Stomach (tissue), 4 donors: ENCODE results near the gene NCEH1.

Experiments
- CTCF ChIP-seq, 7 experiments: fragments of 450-650 bp in 4 of 7; fragments of 200-600 bp in 3 of 7; sonication (generic) in 3 of 7; IDR thresholded peaks; one replicate each; pipeline ENCODE4 v1.5.1; 2016 to 2019; ENCODE audit warnings: antibody characterized with exemption in 7 of 7, control low read depth in 2 of 7, mild to moderate bottlenecking in 1 of 7
- POLR2A ChIP-seq, 4 donors: fragments of 450-650 bp; IDR thresholded peaks; one replicate each; pipeline ENCODE4 v1.6.1; 2016; ENCODE audit warnings: antibody characterized with exemption in 4 of 4, control low read depth in 2 of 4, mild to moderate bottlenecking in 1 of 4, moderate library complexity in 1 of 4
- POLR2AphosphoS5 ChIP-seq, 3 donors: sonication (generic); formaldehyde crosslinking; IDR thresholded peaks; one replicate each; pipeline ENCODE4 v1.6.1; 2016; ENCODE audit warnings: antibody characterized with exemption in 3 of 3

- TF ChIP-seq CTCF (IDR thresholded peaks at IDR 0.05), result no peak
- TF ChIP-seq POLR2A (IDR thresholded peaks at IDR 0.05), result no peak
- TF ChIP-seq POLR2AphosphoS5 (IDR thresholded peaks at IDR 0.05), result no peak
Measured at GRCh38 chr3:172644258-172644657, 66.6 kb downstream of the NCEH1 start.
